Pulmonary artery endothelial cell (primary cell): ENCODE measurements around the gene SPAG9. TPM values are rescaled to one million over a fixed set of nuclear protein-coding genes. Genes with fewer than 3 reads are reported as not detected.

Experiments used
- DNase-seq: peaks from one replicate; pipeline ENCODE4 v3.0.0-alpha.2; 2011; ENCODE audit warnings: low read depth, low spot score
- total RNA-seq: library from RNA; depleted of rRNA; stranded (reverse); fragments of >200 nt; gene quantifications from 2 replicates; pipeline ENCODE4 v1.2.3, GENCODE V29; 2014

The SPAG9 gene
- total RNA-seq, 1 donor from 2014 or later, result 71.9 TPM

GRCh38 chr17:51044976-51045375 is 75.7 kb downstream of the SPAG9 start:
- DNase-seq, result no peak

GRCh38 chr17:51036084-51036483 is 84.6 kb downstream of the SPAG9 start:
- no peak for DNase-seq

GRCh38 chr17:51035431-51035830 is 85.2 kb downstream of the SPAG9 start:
- DNase-seq, result peak; percentile 54

- no peak for DNase-seq
Observed at GRCh38 chr17:51034800-51035199, 85.9 kb downstream of the SPAG9 start.

GRCh38 chr17:51032850-51033249 is 87.8 kb downstream of the SPAG9 start:
- no peak for DNase-seq

- DNase-seq, result peak; percentile 3
Observed at GRCh38 chr17:51029568-51030463, 90.9 kb downstream of the SPAG9 start.

- DNase-seq, result no peak
Observed at GRCh38 chr17:51029142-51029541, 91.5 kb downstream of the SPAG9 start.

- DNase-seq, result no peak
Observed at GRCh38 chr17:51028176-51028863, 92.3 kb downstream of the SPAG9 start.

- no peak for DNase-seq
Observed at GRCh38 chr17:51018541-51018940, 102.1 kb downstream of the SPAG9 start.

GRCh38 chr17:51017270-51017669 is 103.4 kb downstream of the SPAG9 start:
- no peak for DNase-seq

- DNase-seq, result no peak
Observed at GRCh38 chr17:51016099-51016498, 104.6 kb downstream of the SPAG9 start.

- no peak for DNase-seq
Observed at GRCh38 chr17:51015145-51015558, 105.5 kb downstream of the SPAG9 start.

GRCh38 chr17:51014129-51014528 is 106.5 kb downstream of the SPAG9 start:
- DNase-seq, result no peak

- no peak for DNase-seq
Observed at GRCh38 chr17:51013322-51013721, 107.3 kb downstream of the SPAG9 start.

GRCh38 chr17:51012538-51012937 is 108.1 kb downstream of the SPAG9 start:
- DNase-seq, result no peak

- no peak for DNase-seq
Observed at GRCh38 chr17:51010173-51010675, 110.4 kb downstream of the SPAG9 start.

- no peak for DNase-seq
Observed at GRCh38 chr17:51006601-51007000, 114.1 kb downstream of the SPAG9 start.

GRCh38 chr17:51005768-51006167 is 114.9 kb downstream of the SPAG9 start:
- DNase-seq, result no peak

- no peak for DNase-seq
Observed at GRCh38 chr17:51004249-51004648, 116.4 kb downstream of the SPAG9 start.

GRCh38 chr17:51000835-51001638 is 119.6 kb downstream of the SPAG9 start:
- peak; percentile 32 for DNase-seq

GRCh38 chr17:50995668-50996067 is 125.0 kb downstream of the SPAG9 start:
- no peak for DNase-seq

- no peak for DNase-seq
Observed at GRCh38 chr17:50993544-50993943, 127.1 kb downstream of the SPAG9 start.
